HG02870 (cell line): ENCODE measurements around the gene C11orf58.

Source experiments
- ATAC-seq: cut with Tn5 transposase; IDR thresholded peaks from one replicate; pipeline ENCODE4 v1.9.1; 2021; ENCODE audit warnings: mild to moderate bottlenecking, moderate library complexity; ENCODE audit not compliant: unreplicated experiment

Gene C11orf58

DNA sequence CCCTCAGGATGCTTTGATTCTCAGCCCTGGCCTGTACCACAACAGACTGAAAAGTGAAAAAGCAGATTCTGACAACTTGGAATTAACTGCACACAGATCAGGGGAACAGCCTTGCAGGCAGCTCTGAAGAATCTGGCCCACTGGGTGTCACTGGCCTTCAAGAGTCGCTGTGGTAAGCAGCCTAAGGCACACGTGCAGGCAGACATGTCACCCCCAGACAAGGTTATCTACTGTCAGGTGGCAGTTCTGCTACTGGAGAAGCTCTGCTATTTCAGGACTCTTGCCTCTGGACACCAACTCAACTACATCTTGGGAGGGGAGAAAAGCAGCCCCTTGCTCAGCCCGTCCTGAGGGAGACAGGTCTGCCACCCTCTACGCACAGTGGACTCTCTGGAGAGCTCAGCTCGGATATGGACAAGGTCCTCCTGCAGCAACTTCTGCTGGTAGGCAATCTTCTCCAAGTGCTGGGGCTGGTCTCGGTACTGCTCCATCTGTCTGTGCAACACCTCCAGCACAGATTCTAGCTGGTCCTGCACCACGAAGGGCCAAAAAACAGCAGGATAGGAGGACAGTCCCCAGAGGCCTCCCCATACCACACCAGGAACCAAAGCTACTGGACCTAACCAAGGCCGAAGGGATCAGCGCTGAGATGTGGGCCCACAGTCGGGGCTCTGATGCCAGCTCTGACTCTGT is 63.0 kb downstream of the C11orf58 start:
- ATAC-seq: no peak

- ATAC-seq: no peak
Measured at GRCh38 chr11:16804104-16804947, 65.9 kb downstream of the C11orf58 start.

GRCh38 chr11:16805938-16806337 is 67.5 kb downstream of the C11orf58 start:
- ATAC-seq: no peak

GRCh38 chr11:16806791-16807190 is 68.3 kb downstream of the C11orf58 start:
- ATAC-seq: no peak

DNA sequence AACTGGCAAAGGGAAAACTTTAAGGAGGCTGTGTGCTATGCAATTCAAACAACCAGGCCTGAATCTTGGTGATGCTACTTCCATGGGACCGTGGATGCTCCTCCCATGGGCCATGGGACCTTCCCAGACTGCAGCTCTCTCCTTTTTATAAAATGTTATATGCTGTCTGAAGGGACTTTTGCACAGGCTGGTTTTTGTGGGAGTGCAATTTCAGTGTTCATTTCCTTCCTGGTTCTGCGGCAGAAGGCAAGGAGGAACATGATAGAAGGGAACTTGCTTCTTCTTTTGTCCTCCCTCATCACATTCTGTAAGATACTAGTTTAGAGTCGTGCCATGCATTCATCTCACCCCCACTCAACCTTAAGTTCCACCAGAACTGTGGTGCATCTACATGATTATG is 68.9 kb downstream of the C11orf58 start:
- ATAC-seq: no peak
